ENCODE results near the gene REXO1.

GRCh38 chr19:1768918-1769644 lies 79.2 kb downstream of the REXO1 start:
- TF ChIP-seq ZBTB33 (IDR thresholded peaks at IDR 0.05; ENCODE audit: extremely low read depth, insufficient replicate concordance, low read length), result no peak
- no peak for TF ChIP-seq MAX (IDR thresholded peaks at IDR 0.05)
- no peak for TF ChIP-seq YY1 (IDR thresholded peaks at IDR 0.05; ENCODE audit: extremely low read depth, insufficient replicate concordance, low read depth, low read length)
- no peak for TF ChIP-seq EZH2 (IDR thresholded peaks at IDR 0.05)
- TF ChIP-seq CTCF (IDR thresholded peaks at IDR 0.05 in 2 of 3, conservative IDR thresholded peaks at IDR 0.05 in 1 of 3; ENCODE audit: borderline replicate concordance in 1 of 3, insufficient read depth in 1 of 3, low read depth in 2 of 3, low read length in 2 of 3), result no peak
- TF ChIP-seq JUND (IDR thresholded peaks at IDR 0.05), result no peak
- TF ChIP-seq POLR2AphosphoS5 (IDR thresholded peaks at IDR 0.05; ENCODE audit: low read depth, low read length), result no peak
- no peak for TF ChIP-seq SP1 (IDR thresholded peaks at IDR 0.05; ENCODE audit: low read depth)
- TF ChIP-seq POLR2A (IDR thresholded peaks at IDR 0.05; ENCODE audit: borderline replicate concordance, extremely low read depth, insufficient read depth, insufficient read length), result no peak
- no peak for TF ChIP-seq RAD21 (IDR thresholded peaks at IDR 0.05; ENCODE audit: low read depth)
- no peak for TF ChIP-seq ELF1 (IDR thresholded peaks at IDR 0.05; ENCODE audit: borderline replicate concordance, low read depth)
- no peak for TF ChIP-seq REST (IDR thresholded peaks at IDR 0.05; ENCODE audit: low read depth)
